Hepatocyte (in vitro differentiated cells): ENCODE results near the gene KCNJ14.

Experiments
- EZH2 ChIP-seq: fragments of 200-600 bp; sonication (generic); IDR thresholded peaks from 2 replicates; pipeline ENCODE4 v1.6.1; 2016; ENCODE audit warnings: antibody characterized with exemption, mild to moderate bottlenecking, borderline replicate concordance
- EZH2phosphoT487 ChIP-seq: fragments of 200-600 bp; sonication (generic); IDR thresholded peaks from one replicate; pipeline ENCODE4 v1.6.1; 2018; ENCODE audit warnings: antibody characterized with exemption, mild to moderate bottlenecking, low read depth, moderate library complexity; ENCODE audit not compliant: unreplicated experiment, severe bottlenecking
- TF ChIP-seq, protein P1 (sequence below): fragments of 200-600 bp; sonication (generic); IDR thresholded peaks from 2 replicates; pipeline ENCODE4 v1.5.1; 2016; ENCODE audit warnings: antibody characterized with exemption, mild to moderate bottlenecking; ENCODE audit not compliant: poor library complexity

DNA sequence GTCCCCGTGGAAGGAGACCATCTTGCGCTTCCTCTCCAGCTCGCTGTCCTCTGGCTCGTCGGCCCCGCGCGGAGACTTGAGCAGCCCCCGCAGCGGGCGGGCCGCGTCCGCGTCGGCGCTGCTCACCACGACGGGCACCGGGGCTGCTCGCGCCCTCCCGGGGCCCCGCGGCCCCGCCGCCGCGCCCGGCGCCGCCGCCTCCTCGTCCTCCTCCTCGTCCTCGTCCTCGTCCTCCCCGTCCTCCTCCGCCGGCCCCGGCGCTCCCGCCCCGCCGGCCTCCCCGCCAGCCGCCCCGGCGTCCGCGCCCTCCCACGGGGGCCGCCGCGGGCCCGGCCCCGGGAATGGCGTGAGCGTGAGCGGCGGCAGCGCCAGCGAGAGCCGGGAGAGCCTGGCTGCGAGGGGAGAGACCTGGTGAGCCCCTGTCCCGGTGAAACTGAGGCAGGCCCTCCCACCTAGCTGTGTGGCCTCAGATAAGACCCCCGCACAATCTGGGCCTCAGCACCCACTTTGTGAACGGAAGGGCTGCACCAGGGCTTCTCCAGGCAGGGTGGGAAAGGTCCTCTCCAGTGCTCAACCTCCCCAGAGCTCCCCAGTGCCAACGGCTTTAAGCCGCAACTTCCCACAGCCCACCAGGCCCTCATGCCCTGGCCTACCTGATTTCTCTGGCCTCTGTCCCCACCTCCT, 38.5 kb downstream of the KCNJ14 start:
- no peak for TF ChIP-seq EZH2
- TF ChIP-seq, protein P1, sequence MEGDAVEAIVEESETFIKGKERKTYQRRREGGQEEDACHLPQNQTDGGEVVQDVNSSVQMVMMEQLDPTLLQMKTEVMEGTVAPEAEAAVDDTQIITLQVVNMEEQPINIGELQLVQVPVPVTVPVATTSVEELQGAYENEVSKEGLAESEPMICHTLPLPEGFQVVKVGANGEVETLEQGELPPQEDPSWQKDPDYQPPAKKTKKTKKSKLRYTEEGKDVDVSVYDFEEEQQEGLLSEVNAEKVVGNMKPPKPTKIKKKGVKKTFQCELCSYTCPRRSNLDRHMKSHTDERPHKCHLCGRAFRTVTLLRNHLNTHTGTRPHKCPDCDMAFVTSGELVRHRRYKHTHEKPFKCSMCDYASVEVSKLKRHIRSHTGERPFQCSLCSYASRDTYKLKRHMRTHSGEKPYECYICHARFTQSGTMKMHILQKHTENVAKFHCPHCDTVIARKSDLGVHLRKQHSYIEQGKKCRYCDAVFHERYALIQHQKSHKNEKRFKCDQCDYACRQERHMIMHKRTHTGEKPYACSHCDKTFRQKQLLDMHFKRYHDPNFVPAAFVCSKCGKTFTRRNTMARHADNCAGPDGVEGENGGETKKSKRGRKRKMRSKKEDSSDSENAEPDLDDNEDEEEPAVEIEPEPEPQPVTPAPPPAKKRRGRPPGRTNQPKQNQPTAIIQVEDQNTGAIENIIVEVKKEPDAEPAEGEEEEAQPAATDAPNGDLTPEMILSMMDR, result no peak
- no peak for TF ChIP-seq EZH2phosphoT487
